HepG2 (cell line): ENCODE data around the gene WDR83. TPM values are rescaled to one million over a fixed set of nuclear protein-coding genes. Genes with fewer than 3 reads are reported as not detected.

Experiments
- ASH2L ChIP-seq: fragments of 300-600, 200-600 bp; sonication (generic); IDR thresholded peaks from 2 replicates; pipeline ENCODE4 v1.7.0; 2017; ENCODE audit warnings: low read depth, mild to moderate bottlenecking, moderate library complexity, mixed read lengths, low read length; ENCODE audit not compliant: insufficient read length
- MTF1 ChIP-seq: sonication (generic); formaldehyde crosslinking; IDR thresholded peaks from 2 replicates; pipeline ENCODE4 v1.5.0; 2020; ENCODE audit warnings: missing genetic modification reagents
- NFIB ChIP-seq: sonication (generic); formaldehyde crosslinking; IDR thresholded peaks from 2 replicates; pipeline ENCODE4 v1.9.0; 2021; ENCODE audit warnings: missing genetic modification reagents, mild to moderate bottlenecking, borderline replicate concordance
- PHF5A ChIP-seq: IDR thresholded peaks from one replicate; pipeline ENCODE4 v1.6.1; 2018; ENCODE audit warnings: low read depth, missing genetic modification reagents; ENCODE audit not compliant: unreplicated experiment
- ZKSCAN5 ChIP-seq: sonication (generic); formaldehyde crosslinking; IDR thresholded peaks from 2 replicates; pipeline ENCODE4 v1.5.1; 2020; ENCODE audit warnings: mild to moderate bottlenecking, missing genetic modification reagents
- ZNF44 ChIP-seq: sonication (generic); formaldehyde crosslinking; IDR thresholded peaks from 2 replicates; pipeline ENCODE4 v1.5.1; 2020; ENCODE audit warnings: mild to moderate bottlenecking, missing genetic modification reagents
- ZSCAN22 ChIP-seq: sonication (generic); formaldehyde crosslinking; IDR thresholded peaks from 2 replicates; pipeline ENCODE4 v1.4.0; 2020; ENCODE audit warnings: mild to moderate bottlenecking, missing genetic modification reagents
- polyA plus RNA-seq, 8 experiments: library from polyadenylated mRNA; depleted of rRNA in 3 of 8; stranded (reverse) in 7 of 8; unstranded in 1 of 8; fragments of >200 nt; fragmentation: Illumina TruSeq in 4 of 8; extraction: Trizol in 4 of 8; gene quantifications; 2 replicates each; pipeline versions ENCODE4 v1.2.1 to v1.2.3, GENCODE V29; 2011 to 2016; ENCODE audit warnings: low read depth in 4 of 8, missing spikeins in 1 of 8, mixed read lengths in 1 of 8; ENCODE audit not compliant: insufficient read depth in 1 of 8
- total RNA-seq, 5 experiments: library from RNA; depleted of rRNA; stranded (reverse); fragments of >200 nt; fragmentation: Illumina TruSeq; extraction: Trizol; gene quantifications; 2 replicates each; pipeline ENCODE4 v1.2.3, GENCODE V29; 2016; ENCODE audit warnings: low read depth in 1 of 5
- TF ChIP-seq, protein P1 (sequence below): sonication (generic); formaldehyde crosslinking; IDR thresholded peaks from 2 replicates; pipeline ENCODE4 v1.4.0; 2020; ENCODE audit warnings: mild to moderate bottlenecking, missing genetic modification reagents
- TF ChIP-seq, protein P2 (sequence below): sonication (generic); formaldehyde crosslinking; IDR thresholded peaks from 2 replicates; pipeline ENCODE4 v1.8.1; 2023; ENCODE audit warnings: mild to moderate bottlenecking, missing genetic modification reagents, borderline replicate concordance
- TF ChIP-seq, protein P3 (sequence below): sonication (generic); formaldehyde crosslinking; IDR thresholded peaks from 2 replicates; pipeline ENCODE4 v1.4.0; 2020; ENCODE audit warnings: mild to moderate bottlenecking, low read depth, missing genetic modification reagents
- TF ChIP-seq, protein P4 (sequence below): sonication (generic); formaldehyde crosslinking; IDR thresholded peaks from 2 replicates; pipeline ENCODE4 v1.9.0; 2021; ENCODE audit warnings: missing genetic modification reagents, mild to moderate bottlenecking, borderline replicate concordance
- TF ChIP-seq, protein P5 (sequence below), 2 experiments: sonication (generic) in 1 of 2; formaldehyde crosslinking in 1 of 2; IDR thresholded peaks; 2 replicates each; pipeline versions ENCODE4 v1.4.0 to v1.6.1; 2018 to 2020; ENCODE audit warnings: missing genetic modification reagents in 2 of 2, borderline replicate concordance in 1 of 2, low read depth in 1 of 2, mild to moderate bottlenecking in 1 of 2, missing biosample characterization in 1 of 2

Gene WDR83
- total and polyA plus RNA-seq, 2 of the 13 experiments (the other 11 are each of a cell fraction or from before 2014, with no cell fraction given), result 4.5 to 10.7 TPM

DNA sequence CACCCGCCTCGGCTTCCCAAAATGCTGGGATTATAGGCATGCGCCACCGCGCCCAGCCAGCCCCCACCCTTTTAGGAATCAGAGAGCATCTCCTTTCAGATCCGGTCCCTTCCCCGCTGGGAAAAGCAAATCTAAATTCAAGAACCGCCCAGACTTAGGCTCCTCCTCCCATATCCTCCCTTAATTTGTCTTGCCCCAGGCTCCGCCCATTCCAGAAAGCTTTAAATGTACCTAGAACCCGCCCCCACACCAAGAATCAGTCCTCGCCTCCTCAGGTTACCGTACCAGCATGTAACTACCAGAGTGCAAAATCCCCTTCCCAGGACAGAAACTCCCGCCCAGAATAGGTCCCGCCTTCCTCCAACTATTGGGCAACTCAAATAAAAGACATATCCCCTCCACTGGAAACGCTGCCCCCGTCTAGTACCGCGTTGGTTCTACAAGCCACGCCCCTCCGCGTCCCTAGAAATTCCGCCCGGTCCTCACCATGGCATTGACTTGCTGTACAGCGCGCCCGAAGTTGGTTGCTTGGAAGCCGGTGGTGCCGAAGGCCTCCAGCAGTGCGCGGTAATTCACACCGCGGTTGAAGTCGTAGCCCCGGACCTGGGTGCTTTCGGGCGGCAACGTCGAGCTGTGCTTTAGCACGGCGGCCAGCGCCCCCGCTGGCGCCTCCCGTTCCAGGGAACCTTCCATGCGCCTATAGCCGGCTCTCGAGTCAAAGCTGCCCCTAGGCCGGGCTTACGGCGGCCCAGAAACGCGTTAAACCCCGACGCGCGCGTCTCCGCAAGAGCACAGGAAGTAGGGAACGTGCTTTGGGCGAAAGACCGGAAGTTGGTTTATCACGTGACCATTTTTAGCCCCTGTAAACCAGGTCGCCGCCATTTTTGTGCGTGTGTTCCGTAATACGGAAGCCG lies 14.7 kb downstream of the WDR83 start, which contains the start of gene DHPS (continued):
- TF ChIP-seq, protein P1, sequence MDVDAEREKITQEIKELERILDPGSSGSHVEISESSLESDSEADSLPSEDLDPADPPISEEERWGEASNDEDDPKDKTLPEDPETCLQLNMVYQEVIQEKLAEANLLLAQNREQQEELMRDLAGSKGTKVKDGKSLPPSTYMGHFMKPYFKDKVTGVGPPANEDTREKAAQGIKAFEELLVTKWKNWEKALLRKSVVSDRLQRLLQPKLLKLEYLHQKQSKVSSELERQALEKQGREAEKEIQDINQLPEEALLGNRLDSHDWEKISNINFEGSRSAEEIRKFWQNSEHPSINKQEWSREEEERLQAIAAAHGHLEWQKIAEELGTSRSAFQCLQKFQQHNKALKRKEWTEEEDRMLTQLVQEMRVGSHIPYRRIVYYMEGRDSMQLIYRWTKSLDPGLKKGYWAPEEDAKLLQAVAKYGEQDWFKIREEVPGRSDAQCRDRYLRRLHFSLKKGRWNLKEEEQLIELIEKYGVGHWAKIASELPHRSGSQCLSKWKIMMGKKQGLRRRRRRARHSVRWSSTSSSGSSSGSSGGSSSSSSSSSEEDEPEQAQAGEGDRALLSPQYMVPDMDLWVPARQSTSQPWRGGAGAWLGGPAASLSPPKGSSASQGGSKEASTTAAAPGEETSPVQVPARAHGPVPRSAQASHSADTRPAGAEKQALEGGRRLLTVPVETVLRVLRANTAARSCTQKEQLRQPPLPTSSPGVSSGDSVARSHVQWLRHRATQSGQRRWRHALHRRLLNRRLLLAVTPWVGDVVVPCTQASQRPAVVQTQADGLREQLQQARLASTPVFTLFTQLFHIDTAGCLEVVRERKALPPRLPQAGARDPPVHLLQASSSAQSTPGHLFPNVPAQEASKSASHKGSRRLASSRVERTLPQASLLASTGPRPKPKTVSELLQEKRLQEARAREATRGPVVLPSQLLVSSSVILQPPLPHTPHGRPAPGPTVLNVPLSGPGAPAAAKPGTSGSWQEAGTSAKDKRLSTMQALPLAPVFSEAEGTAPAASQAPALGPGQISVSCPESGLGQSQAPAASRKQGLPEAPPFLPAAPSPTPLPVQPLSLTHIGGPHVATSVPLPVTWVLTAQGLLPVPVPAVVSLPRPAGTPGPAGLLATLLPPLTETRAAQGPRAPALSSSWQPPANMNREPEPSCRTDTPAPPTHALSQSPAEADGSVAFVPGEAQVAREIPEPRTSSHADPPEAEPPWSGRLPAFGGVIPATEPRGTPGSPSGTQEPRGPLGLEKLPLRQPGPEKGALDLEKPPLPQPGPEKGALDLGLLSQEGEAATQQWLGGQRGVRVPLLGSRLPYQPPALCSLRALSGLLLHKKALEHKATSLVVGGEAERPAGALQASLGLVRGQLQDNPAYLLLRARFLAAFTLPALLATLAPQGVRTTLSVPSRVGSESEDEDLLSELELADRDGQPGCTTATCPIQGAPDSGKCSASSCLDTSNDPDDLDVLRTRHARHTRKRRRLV (CRISPR knock-in tag), result peak; percentile 71; the same call in 1 of the 2 replicates
- TF ChIP-seq PHF5A (CRISPR knock-in tag) (no peak), NFIB (CRISPR knock-in tag) (no peak), ZSCAN22 (CRISPR knock-in tag) (no peak), MTF1 (CRISPR knock-in tag) (no peak), ZKSCAN5 (CRISPR knock-in tag) (no peak), ASH2L (peak; percentile 86), ZNF44 (0 out of 2 replicates have a peak, but pooled peaks have one; percentile 52)
- TF ChIP-seq, protein P2, sequence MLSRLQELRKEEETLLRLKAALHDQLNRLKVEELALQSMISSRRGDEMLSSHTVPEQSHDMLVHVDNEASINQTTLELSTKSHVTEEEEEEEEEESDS, result no peak
- TF ChIP-seq, protein P3, sequence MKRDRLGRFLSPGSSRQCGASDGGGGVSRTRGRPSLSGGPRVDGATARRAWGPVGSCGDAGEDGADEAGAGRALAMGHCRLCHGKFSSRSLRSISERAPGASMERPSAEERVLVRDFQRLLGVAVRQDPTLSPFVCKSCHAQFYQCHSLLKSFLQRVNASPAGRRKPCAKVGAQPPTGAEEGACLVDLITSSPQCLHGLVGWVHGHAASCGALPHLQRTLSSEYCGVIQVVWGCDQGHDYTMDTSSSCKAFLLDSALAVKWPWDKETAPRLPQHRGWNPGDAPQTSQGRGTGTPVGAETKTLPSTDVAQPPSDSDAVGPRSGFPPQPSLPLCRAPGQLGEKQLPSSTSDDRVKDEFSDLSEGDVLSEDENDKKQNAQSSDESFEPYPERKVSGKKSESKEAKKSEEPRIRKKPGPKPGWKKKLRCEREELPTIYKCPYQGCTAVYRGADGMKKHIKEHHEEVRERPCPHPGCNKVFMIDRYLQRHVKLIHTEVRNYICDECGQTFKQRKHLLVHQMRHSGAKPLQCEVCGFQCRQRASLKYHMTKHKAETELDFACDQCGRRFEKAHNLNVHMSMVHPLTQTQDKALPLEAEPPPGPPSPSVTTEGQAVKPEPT (CRISPR knock-in tag), result no peak
- TF ChIP-seq, protein P4, sequence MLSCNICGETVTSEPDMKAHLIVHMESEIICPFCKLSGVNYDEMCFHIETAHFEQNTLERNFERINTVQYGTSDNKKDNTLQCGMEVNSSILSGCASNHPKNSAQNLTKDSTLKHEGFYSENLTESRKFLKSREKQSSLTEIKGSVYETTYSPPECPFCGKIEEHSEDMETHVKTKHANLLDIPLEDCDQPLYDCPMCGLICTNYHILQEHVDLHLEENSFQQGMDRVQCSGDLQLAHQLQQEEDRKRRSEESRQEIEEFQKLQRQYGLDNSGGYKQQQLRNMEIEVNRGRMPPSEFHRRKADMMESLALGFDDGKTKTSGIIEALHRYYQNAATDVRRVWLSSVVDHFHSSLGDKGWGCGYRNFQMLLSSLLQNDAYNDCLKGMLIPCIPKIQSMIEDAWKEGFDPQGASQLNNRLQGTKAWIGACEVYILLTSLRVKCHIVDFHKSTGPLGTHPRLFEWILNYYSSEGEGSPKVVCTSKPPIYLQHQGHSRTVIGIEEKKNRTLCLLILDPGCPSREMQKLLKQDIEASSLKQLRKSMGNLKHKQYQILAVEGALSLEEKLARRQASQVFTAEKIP (CRISPR knock-in tag), result no peak
- TF ChIP-seq, protein P5, sequence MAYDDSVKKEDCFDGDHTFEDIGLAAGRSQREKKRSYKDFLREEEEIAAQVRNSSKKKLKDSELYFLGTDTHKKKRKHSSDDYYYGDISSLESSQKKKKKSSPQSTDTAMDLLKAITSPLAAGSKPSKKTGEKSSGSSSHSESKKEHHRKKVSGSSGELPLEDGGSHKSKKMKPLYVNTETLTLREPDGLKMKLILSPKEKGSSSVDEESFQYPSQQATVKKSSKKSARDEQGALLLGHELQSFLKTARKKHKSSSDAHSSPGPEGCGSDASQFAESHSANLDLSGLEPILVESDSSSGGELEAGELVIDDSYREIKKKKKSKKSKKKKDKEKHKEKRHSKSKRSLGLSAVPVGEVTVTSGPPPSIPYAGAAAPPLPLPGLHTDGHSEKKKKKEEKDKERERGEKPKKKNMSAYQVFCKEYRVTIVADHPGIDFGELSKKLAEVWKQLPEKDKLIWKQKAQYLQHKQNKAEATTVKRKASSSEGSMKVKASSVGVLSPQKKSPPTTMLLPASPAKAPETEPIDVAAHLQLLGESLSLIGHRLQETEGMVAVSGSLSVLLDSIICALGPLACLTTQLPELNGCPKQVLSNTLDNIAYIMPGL (CRISPR knock-in tag; IDR thresholded peaks at IDR 0.05; ENCODE audit: borderline replicate concordance in 1 of 2, low read depth in 1 of 2), result peak in 1 of 2 experiments; percentile 42; a peak in 1 of 4 replicates
